Breast epithelium (tissue), 4 donors: ENCODE results near the gene SRSF1. TPM values are rescaled to one million over a fixed set of nuclear protein-coding genes. Genes with fewer than 3 reads are reported as not detected.

ENCODE experiments used
- DNase-seq, 2 donors: peaks; one replicate each; pipeline ENCODE4 v3.0.0-alpha.2; 2019; ENCODE audit warnings: low spot score in 2 of 2
- H3K27ac ChIP-seq, 2 donors: fragments of 200-600 bp; sonication (generic) in 1 of 2; one replicate each; pipeline ENCODE4 v1.5.1; 2016 to 2019; ENCODE audit warnings: mild to moderate bottlenecking in 1 of 2
- H3K27me3 ChIP-seq, 2 donors: fragments of 200-600 bp; sonication (generic) in 1 of 2; one replicate each; pipeline versions ENCODE4 v1.5.1 to v1.6.0; 2017 to 2019; ENCODE audit warnings: control low read depth in 1 of 2, mild to moderate bottlenecking in 1 of 2
- H3K36me3 ChIP-seq: fragments of 200-600 bp; one replicate; pipeline ENCODE4 v1.5.1; 2019
- H3K4me1 ChIP-seq, 2 donors: fragments of 200-600 bp; sonication (generic); one replicate each; pipeline ENCODE4 v1.5.1; 2016 to 2019; ENCODE audit warnings: control low read depth in 1 of 2
- H3K4me3 ChIP-seq, 3 donors: fragments of 200-600 bp; sonication (generic); 1 replicate in 2 of 3; 2 replicates in 1 of 3; pipeline ENCODE4 v1.5.1; 2016 to 2019; ENCODE audit warnings: mild to moderate bottlenecking in 3 of 3, moderate library complexity in 2 of 3
- H3K9me3 ChIP-seq, 2 donors: fragments of 200-600 bp; sonication (generic) in 1 of 2; one replicate each; pipeline ENCODE4 v1.5.1; 2016 to 2019; ENCODE audit warnings: control low read depth in 1 of 2
- CTCF ChIP-seq, 3 donors: fragments of 450-650 bp; IDR thresholded peaks; one replicate each; pipeline ENCODE4 v1.5.1; 2016 to 2017; ENCODE audit warnings: antibody characterized with exemption in 3 of 3, mild to moderate bottlenecking in 3 of 3, moderate library complexity in 3 of 3
- POLR2A ChIP-seq: fragments of 450-650 bp; IDR thresholded peaks from one replicate; pipeline ENCODE4 v1.6.1; 2016; ENCODE audit warnings: antibody characterized with exemption, mild to moderate bottlenecking, moderate library complexity
- POLR2AphosphoS5 ChIP-seq, 3 donors: sonication (generic); formaldehyde crosslinking; IDR thresholded peaks; one replicate each; pipeline ENCODE4 v1.6.1; 2017; ENCODE audit warnings: antibody characterized with exemption in 3 of 3
- intact Hi-C: fragments of 100-400 bp; cut with DNase I; formaldehyde crosslinking; loops from one replicate; pipeline ENCODE4 v1.15.1; 2023; ENCODE audit warnings: low total_unique reads
- total RNA-seq, 3 donors: library from RNA; depleted of rRNA; stranded (reverse); fragments of >200 nt; gene quantifications; one replicate each; pipeline ENCODE4 v1.1.0, GENCODE V29; 2016

Gene SRSF1
- total RNA-seq, 3 donors from 2014 or later, result 176 to 202 (median 185) TPM

GRCh38 chr17:57997085-57997809 lies 9.8 kb downstream of the SRSF1 start:
- no peak overlapping the region for H3K4me3 ChIP-seq
- H3K36me3 ChIP-seq, result no peaks in the 10 kb centered on the region
- TF ChIP-seq POLR2AphosphoS5 (IDR thresholded peaks at IDR 0.05) (no peak), POLR2A (no peak), CTCF (IDR thresholded peaks at IDR 0.05) (no peak)
- intact Hi-C loops, result loop anchor here (10.0 kb wide), 2 partner anchors 118 to 938 kb away; no protein-coding TSS in a partner anchor
- no peak for DNase-seq
- no peaks in the 10 kb centered on the region for H3K27me3 ChIP-seq
- H3K9me3 ChIP-seq, result no peaks in the 10 kb centered on the region
- peaks cover 0 to 5% of the 10 kb centered on the region in 2 donors for H3K4me1 ChIP-seq
- no peak overlapping the region for H3K27ac ChIP-seq

GRCh38 chr17:57995076-57995956 lies 11.7 kb downstream of the SRSF1 start:
- TF ChIP-seq POLR2AphosphoS5 (IDR thresholded peaks at IDR 0.05) (peak in 2 of 3 donors; percentile 48 to 62), POLR2A (no peak), CTCF (IDR thresholded peaks at IDR 0.05) (peak; percentile 56 to 82 (median 82))
- H3K36me3 ChIP-seq, result no peaks in the 10 kb centered on the region
- peaks cover 0 to 5% of the 10 kb centered on the region in 2 donors for H3K4me1 ChIP-seq
- intact Hi-C loops, result loop anchor here (10.0 kb wide), 2 partner anchors 119 to 939 kb away; no protein-coding TSS in a partner anchor
- H3K27me3 ChIP-seq, result no peaks in the 10 kb centered on the region
- peak; percentile 59 to 74 for DNase-seq
- H3K27ac ChIP-seq, result peak overlapping the region; percentile 27 to 37
- no peaks in the 10 kb centered on the region for H3K9me3 ChIP-seq
- H3K4me3 ChIP-seq, result no peak overlapping the region

- H3K9me3 ChIP-seq, result no peaks in the 10 kb centered on the region
- H3K4me3 ChIP-seq, result no peak overlapping the region
- no peaks in the 10 kb centered on the region for H3K36me3 ChIP-seq
- no peaks in the 10 kb centered on the region for H3K27me3 ChIP-seq
- intact Hi-C loops, result loop anchor here (10.0 kb wide), 2 partner anchors 120 to 940 kb away; no protein-coding TSS in a partner anchor
- no peak overlapping the region for H3K27ac ChIP-seq
- TF ChIP-seq POLR2A (no peak), CTCF (IDR thresholded peaks at IDR 0.05) (no peak), POLR2AphosphoS5 (IDR thresholded peaks at IDR 0.05) (no peak)
- peaks cover 0 to 5% of the 10 kb centered on the region in 2 donors for H3K4me1 ChIP-seq
- no peak for DNase-seq
These were observed 12.6 kb downstream of the SRSF1 start for GRCh38 chr17:57994436-57994835.

- no peak for TF ChIP-seq POLR2A
- no peak for TF ChIP-seq POLR2AphosphoS5 (IDR thresholded peaks at IDR 0.05)
- no peak for TF ChIP-seq CTCF (IDR thresholded peaks at IDR 0.05)
- no peaks in the 10 kb centered on the region for H3K36me3 ChIP-seq
- peak overlapping the region; percentile 6 to 56 for H3K27ac ChIP-seq
- DNase-seq, result no peak
- H3K27me3 ChIP-seq, result no peaks in the 10 kb centered on the region
- H3K4me1 ChIP-seq, result peaks cover 0 to 5% of the 10 kb centered on the region in 2 donors
- H3K4me3 ChIP-seq, result no peak overlapping the region
- H3K9me3 ChIP-seq, result no peaks in the 10 kb centered on the region
- intact Hi-C loops, result loop anchor here (10.0 kb wide), 2 partner anchors 121 to 941 kb away; no protein-coding TSS in a partner anchor
These were observed 13.3 kb downstream of the SRSF1 start for GRCh38 chr17:57993471-57994365.
